HAP-1 (cell line): ENCODE results near the gene CLDN24.

Experiments
- DNase-seq, 2 experiments: peaks; one replicate each; pipeline ENCODE4 v3.0.0-alpha.2; 2016 to 2020; ENCODE audit warnings: low spot score in 2 of 2
- H3K27me3 ChIP-seq: fragments of 250-450 bp; sonication (Bioruptor Pico); 2 replicates; pipeline ENCODE4 v1.5.1; 2020; ENCODE audit warnings: low read depth, mild to moderate bottlenecking, moderate library complexity
- H3K36me3 ChIP-seq: fragments of 250-450 bp; sonication (Bioruptor Pico); replicated peaks from 2 replicates; pipeline ENCODE4 v1.5.1; 2020; ENCODE audit warnings: mild to moderate bottlenecking
- H3K4me1 ChIP-seq: fragments of 250-450 bp; sonication (Bioruptor Pico); 2 replicates; pipeline ENCODE4 v1.5.1; 2020; ENCODE audit warnings: mild to moderate bottlenecking
- H3K4me3 ChIP-seq: fragments of 250-450 bp; sonication (Bioruptor Pico); 2 replicates; pipeline ENCODE4 v1.5.1; 2020; ENCODE audit warnings: mild to moderate bottlenecking, moderate library complexity
- H3K9me3 ChIP-seq: fragments of 250-450 bp; sonication (Bioruptor Pico); 2 replicates; pipeline ENCODE4 v1.5.1; 2020; ENCODE audit warnings: mild to moderate bottlenecking, moderate library complexity
- in situ Hi-C: fragments of 300-500 bp; cut with MboI; formaldehyde crosslinking; loops from 3 replicates; pipeline ENCODE4 v1.14.3; 2020; ENCODE audit warnings: low sequenced_read_pairs, inconsistent platforms, mixed read lengths

The CLDN24 gene

DNA sequence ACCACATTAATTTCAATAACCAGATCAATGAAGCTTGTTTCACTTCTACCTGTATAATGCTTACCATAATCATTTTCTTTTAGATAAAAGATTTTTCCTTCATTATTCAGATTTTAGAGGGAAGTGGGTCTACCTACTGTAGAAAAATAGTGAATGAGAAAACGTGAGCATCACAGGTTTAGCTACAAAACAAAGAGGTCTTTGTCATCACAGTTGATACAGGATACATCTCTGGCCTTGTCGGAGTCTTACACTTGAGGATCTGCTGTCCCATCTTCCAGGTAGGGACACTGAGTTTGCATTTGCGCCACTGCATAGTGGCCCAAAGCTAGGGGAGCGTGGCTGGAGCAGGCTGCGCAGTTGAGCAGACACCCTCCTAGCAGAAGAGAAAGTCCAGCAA is 710 bp downstream of the CLDN24 start:
- Histone ChIP-seq H3K36me3 (no peaks in the 10 kb centered on the region), H3K9me3 (no peaks in the 10 kb centered on the region), H3K4me1 (peaks cover 20% of the 10 kb centered on the region), H3K4me3 (no peak overlapping the region), H3K27me3 (no peaks in the 10 kb centered on the region)
- DNase-seq: no peak
- in situ Hi-C loops: no loop called here

DNA sequence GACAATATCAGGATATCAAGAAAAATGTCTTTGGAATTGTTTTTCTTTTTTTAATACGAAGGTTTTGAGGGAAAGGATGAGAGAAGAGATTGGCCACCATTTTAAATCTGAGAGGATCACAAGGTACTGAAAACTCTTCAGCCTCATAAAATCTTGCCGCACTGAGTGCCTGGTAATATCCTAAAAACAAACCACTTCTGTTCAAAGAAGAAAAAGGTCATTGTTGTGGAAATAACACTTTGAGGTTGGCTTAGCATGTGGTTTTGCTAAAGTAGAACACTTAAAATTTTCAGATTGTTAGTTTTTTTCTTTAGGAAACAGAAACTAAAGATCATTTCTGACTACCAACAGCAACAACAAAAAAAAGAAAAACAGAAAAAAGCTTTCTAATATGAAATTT is 1.1 kb downstream of the CLDN24 start:
- Histone ChIP-seq H3K36me3 (no peaks in the 10 kb centered on the region), H3K4me3 (no peak overlapping the region), H3K4me1 (peaks cover 20% of the 10 kb centered on the region), H3K9me3 (no peaks in the 10 kb centered on the region), H3K27me3 (no peaks in the 10 kb centered on the region)
- peak in 1 of 2 experiments; percentile 74 for DNase-seq
- in situ Hi-C loops: no loop called here

DNA sequence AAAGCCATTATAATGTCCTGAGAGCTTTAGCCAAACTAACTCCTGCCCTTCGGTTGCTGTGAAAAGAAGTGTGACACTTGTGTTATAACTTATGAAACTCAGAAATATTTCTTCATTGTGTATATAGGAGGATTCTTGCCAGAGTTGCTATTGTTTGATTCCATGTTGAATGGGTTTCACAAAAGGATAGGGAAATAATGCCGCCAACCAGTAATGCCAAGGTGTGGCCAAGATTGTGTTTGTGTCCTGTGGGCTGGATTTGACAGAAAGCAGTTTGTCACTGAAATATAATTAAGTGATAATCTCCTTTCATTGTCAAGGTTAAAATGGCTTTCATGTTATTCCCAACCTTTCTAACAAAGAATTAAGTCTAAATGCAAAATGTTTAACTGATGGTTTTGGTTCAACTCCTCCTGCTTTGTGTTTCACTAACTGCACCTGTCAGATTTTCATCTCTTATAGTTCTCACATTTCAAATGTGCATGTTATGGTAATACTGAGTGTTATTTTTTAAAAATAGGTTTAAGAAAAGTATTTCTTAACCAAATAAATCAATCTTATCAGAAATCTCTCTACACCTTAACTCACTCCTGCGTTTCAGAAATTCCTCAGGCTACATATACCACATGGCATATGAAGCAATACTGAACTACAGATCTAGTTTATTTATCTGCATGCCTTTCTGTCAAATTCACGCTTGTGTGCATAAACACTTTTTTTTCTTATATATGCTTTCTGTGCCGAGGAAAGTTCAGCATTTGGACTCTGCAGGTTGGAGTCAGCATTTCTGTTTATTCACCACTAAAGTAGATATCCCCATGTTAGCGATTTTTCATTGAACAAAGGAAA is 1.8 kb downstream of the CLDN24 start, which contains the start of gene CLDN22:
TSS of gene CLDN22 (minus strand) at position 66 of the 849 bp plus-strand sequence. CDS start at position 8, 58 bp downstream.
- Histone ChIP-seq H3K27me3 (no peaks in the 10 kb centered on the region), H3K4me1 (peaks cover 20% of the 10 kb centered on the region), H3K36me3 (0 out of 2 replicates have a peak, but pooled peaks cover 2% of the 10 kb centered on the region), H3K9me3 (no peaks in the 10 kb centered on the region), H3K4me3 (no peak within 1 kb of the TSS)
- DNase-seq: peak; percentile 70 to 83
- in situ Hi-C loops: no loop called here

DNA sequence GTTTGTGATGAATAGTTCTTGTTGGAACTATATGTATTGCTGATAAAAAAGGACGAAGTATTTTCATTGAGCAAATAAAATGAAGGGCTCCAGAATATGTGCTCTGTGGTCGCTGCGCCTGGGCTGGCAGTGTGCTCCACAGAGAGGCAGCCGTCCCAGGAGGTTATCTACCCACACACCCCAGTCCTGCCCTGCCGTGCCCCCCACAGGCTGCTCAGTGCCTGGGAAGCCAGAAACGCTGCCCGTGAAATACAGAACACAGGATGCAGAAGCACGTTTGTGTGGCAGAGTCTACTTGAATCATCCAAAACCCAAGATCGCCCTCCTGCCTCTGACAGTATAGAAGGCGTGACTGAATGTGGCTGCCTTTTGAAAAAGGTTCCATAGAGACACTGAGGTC is 3.6 kb downstream of the CLDN24 start:
- Histone ChIP-seq H3K4me3 (no peak overlapping the region), H3K27me3 (no peaks in the 10 kb centered on the region), H3K36me3 (peaks cover 5% of the 10 kb centered on the region), H3K9me3 (no peaks in the 10 kb centered on the region), H3K4me1 (peaks cover 20% of the 10 kb centered on the region)
- no peak for DNase-seq
- in situ Hi-C loops: no loop called here

DNA sequence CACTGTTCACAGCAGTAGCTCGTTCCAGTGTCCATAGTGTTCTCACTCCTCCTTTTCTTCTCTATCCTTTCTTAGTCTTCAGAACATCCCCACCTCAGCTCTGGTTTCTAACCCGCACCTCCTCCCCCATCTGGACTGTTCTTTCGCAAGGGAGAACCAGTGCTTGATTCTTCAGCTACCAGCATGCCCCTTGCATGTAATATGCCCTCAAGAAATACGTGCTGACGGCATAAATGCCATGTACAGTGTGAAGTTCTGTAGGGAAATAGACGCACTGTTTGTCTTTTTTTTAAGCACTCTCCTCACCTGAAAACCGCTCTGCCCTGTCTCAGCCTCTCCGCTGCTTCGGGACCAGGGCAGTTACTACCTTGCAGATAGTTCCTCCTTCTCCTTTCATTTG is 7.4 kb downstream of the CLDN24 start:
- Histone ChIP-seq H3K36me3 (peaks cover 14% of the 10 kb centered on the region), H3K4me3 (no peak overlapping the region), H3K4me1 (peaks cover 4% of the 10 kb centered on the region), H3K9me3 (no peaks in the 10 kb centered on the region), H3K27me3 (no peaks in the 10 kb centered on the region)
- in situ Hi-C loops: no loop called here
- no peak for DNase-seq

DNA sequence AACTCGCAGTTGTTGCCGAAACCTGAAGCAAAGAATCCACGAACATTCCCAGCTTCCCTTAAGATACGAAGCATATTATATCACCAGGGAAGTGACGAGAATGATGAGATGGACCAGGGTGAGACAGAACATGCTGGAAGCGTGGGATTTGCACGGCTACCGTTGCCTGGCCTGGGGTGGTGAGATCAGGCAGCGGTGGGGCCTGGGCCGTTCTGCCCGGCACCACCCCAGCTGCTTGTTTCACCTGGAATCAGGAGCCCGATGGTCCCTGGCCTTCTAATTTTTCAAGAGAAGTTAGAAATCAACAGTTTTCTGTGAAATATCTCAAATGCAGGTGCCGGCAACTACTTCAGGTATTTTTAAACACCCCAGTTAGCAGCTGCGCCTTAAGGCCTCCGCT is 7.9 kb downstream of the CLDN24 start:
- no peaks in the 10 kb centered on the region for H3K9me3 ChIP-seq
- H3K4me3 ChIP-seq: no peak overlapping the region
- peaks cover under 1% of the 10 kb centered on the region; the same call in 1 of the 2 replicates for H3K4me1 ChIP-seq
- no peak for DNase-seq
- in situ Hi-C loops: no loop called here
- H3K36me3 ChIP-seq: peaks cover 14% of the 10 kb centered on the region
- H3K27me3 ChIP-seq: no peaks in the 10 kb centered on the region

DNA sequence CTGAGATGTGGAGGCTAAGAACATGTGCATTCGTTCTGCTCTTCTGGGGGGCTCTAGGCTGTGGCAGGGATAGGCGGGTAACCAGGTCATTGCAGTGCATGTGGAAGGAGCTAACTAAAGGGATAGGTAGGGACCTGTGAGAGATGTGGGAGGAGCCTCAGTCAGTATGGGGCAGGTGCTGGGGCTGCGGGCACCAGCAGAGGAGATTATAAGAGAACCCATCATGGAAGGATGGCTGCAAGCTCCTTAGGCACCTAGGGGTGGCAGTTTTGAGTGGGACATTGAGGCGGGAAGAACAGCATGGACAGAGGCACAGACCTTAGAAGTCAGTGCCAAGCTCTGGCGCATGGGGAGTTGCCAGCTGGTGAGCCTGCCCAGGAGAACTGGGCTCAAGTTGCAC is 9.4 kb downstream of the CLDN24 start:
- in situ Hi-C loops: no loop called here
- no peak for DNase-seq
- no peaks in the 10 kb centered on the region for H3K4me1 ChIP-seq
- H3K9me3 ChIP-seq: no peaks in the 10 kb centered on the region
- H3K4me3 ChIP-seq: no peak overlapping the region
- peaks cover 14% of the 10 kb centered on the region for H3K36me3 ChIP-seq
- H3K27me3 ChIP-seq: no peaks in the 10 kb centered on the region

DNA sequence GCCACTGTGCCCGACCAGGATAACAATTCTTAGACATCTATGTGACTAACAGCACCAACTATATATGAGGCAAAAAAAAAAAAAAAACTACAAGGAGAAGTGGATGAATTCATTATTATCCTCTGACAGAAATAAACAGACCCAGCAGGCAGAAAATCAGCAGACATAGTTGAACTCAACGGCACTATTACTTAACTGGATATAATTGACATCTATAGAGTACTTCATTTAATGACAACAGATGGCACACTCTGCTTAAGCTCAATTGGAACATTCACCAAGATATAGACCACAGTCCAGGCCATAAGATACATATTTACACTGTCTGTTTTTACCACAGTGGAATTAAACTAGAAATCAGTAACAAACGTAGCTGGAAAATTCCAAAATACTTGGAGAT is 15.4 kb downstream of the CLDN24 start:
- no peak for DNase-seq
- H3K4me3 ChIP-seq: no peak overlapping the region
- H3K4me1 ChIP-seq: no peaks in the 10 kb centered on the region
- no peaks in the 10 kb centered on the region for H3K9me3 ChIP-seq
- no peaks in the 10 kb centered on the region for H3K27me3 ChIP-seq
- H3K36me3 ChIP-seq: no peaks in the 10 kb centered on the region; the same call in 1 of the 2 replicates
- in situ Hi-C loops: no loop called here

DNA sequence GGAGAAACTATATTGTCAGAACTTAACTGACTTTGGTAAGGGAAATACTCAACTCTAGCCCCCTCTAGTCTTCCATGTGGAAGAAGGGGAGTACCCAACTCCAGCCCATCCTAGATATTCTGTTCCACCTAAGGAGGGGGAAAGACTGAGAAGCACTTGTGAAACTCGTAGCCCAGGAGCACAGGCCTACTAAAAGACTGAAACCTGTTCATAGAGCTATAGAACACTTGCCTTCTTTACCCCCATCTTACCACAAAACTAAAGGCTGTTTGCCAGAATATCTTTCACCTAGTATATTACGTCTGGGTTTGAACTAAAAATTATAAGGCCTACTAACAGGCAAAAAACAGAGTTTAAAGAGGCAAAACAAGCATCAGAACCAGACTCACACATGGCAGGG is 17.7 kb downstream of the CLDN24 start:
- no peak for DNase-seq

DNA sequence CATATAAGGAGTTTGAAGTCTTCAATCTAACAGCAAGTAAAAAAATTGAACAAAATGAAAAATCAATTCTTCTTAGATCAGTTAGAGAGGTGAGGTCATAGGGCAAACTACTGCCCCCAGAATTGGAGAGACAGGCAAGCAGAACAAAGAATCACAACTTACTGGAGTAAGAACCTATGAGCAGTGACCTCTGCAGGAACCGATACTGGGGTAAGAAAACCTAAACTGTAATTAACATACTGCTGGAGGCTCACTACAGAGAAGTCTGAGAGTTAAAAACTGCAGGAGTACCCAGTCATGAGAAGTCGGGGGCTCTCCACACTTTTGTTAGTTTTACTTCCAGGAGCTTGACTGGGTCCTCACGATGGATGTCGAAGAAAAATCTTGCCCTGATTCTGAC is 18.2 kb downstream of the CLDN24 start:
- DNase-seq: no peak
- H3K27me3 ChIP-seq: no peaks in the 10 kb centered on the region
- in situ Hi-C loops: no loop called here
- no peak overlapping the region for H3K4me3 ChIP-seq
- no peaks in the 10 kb centered on the region for H3K9me3 ChIP-seq
- H3K36me3 ChIP-seq: no peaks in the 10 kb centered on the region; the same call in 1 of the 2 replicates
- H3K4me1 ChIP-seq: no peaks in the 10 kb centered on the region

More for the DNA sequence above, 17.7 kb downstream of the CLDN24 start:
- in situ Hi-C loops: no loop called here
- Histone ChIP-seq H3K9me3 (no peaks in the 10 kb centered on the region), H3K27me3 (no peaks in the 10 kb centered on the region), H3K4me1 (no peaks in the 10 kb centered on the region), H3K4me3 (no peak overlapping the region), H3K36me3 (no peaks in the 10 kb centered on the region; the same call in 1 of the 2 replicates)

DNA sequence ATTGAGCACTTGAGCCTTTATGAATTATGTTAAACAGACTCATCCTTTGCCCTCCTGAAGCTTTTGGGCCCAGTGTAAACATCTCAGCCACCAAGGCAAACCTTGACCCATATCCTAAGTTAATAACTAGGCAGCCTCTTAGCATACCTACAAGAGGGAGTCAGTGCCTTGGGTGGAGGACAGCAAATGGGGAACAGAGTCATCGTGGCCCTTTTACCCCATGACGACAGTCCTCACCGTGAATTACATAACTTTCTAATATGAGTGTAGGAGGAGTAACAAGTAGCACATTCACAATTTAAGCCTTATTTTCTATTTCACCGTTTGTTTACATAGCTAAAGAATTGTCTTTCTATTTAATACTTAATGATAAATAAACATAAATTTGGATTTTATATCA is 18.9 kb downstream of the CLDN24 start:
- DNase-seq: no peak
- Histone ChIP-seq H3K27me3 (no peaks in the 10 kb centered on the region), H3K9me3 (no peaks in the 10 kb centered on the region), H3K4me3 (no peak overlapping the region), H3K36me3 (peaks cover 3% of the 10 kb centered on the region; the same call in 1 of the 2 replicates), H3K4me1 (no peaks in the 10 kb centered on the region)
- in situ Hi-C loops: no loop called here

DNA sequence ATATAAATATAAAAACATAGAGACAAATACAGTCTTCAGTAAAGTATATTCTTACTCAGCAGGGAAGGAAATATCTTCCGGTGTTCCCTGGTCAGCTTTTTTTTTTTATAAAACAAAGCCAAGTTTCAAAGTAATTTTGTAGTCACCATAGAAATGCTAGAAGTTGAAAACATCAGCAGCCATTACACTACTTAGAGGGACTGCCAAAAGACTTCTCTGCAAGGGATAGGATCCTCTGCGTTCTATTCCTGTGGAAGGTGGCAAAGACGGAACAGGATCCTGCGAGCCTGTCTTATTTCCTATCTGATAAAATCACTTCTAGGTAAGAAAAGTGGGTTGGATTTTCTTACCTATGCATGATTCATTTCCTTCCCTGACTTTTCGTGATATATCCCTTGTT is 21.6 kb downstream of the CLDN24 start:
- Histone ChIP-seq H3K4me1 (no peaks in the 10 kb centered on the region), H3K36me3 (peaks cover 6% of the 10 kb centered on the region; the same call in 1 of the 2 replicates), H3K4me3 (no peak overlapping the region), H3K27me3 (no peaks in the 10 kb centered on the region), H3K9me3 (no peaks in the 10 kb centered on the region)
- in situ Hi-C loops: no loop called here
- no peak for DNase-seq

DNA sequence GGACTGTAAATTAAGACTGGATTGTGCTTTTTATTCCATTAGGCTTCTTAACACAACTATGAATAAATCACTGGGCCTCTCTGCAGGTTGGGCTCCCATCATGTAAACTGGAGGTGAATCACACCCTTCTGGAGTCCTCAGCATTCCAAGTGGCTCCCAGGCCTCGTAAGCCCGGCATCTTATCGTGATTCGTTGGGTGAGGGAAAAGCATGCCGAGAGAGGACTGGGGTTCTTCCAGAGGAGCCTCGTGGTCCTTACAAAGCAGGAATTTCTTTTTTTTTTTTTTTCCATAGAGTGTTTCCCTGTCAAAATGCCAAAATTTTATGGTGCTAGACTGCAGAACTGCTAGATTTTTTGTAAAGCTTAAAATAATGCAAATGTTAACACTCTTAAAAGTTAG is 22.2 kb downstream of the CLDN24 start:
- Histone ChIP-seq H3K4me1 (no peaks in the 10 kb centered on the region), H3K27me3 (no peaks in the 10 kb centered on the region), H3K9me3 (no peaks in the 10 kb centered on the region), H3K36me3 (peaks cover 9% of the 10 kb centered on the region), H3K4me3 (no peak overlapping the region)
- in situ Hi-C loops: no loop called here
- no peak for DNase-seq

DNA sequence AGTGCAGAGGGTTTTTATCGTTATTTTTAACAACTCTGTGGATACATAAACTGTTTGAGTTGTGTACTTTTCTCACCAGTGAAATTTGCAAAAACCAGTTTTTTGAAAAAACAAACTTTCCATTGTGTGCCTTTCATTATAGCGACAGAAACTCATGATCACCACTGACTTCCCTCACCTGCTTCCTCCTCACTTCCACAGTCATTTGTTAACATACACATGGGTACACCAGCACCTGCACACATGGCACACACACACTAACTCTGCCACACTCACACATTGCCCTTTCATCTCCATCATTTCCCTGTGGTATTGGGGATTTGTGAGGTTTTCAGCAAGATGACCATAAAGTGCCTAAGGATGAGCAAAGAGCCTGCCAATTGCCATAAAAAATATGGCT is 22.8 kb downstream of the CLDN24 start:
- in situ Hi-C loops: no loop called here
- no peak overlapping the region for H3K4me3 ChIP-seq
- peaks cover 13% of the 10 kb centered on the region for H3K36me3 ChIP-seq
- no peaks in the 10 kb centered on the region for H3K27me3 ChIP-seq
- no peak for DNase-seq
- H3K9me3 ChIP-seq: no peaks in the 10 kb centered on the region
- no peaks in the 10 kb centered on the region for H3K4me1 ChIP-seq
